SKM-1 (cell line): ENCODE results near the gene AP3B1.

Experiments
- DNase-seq: peaks from one replicate; lab custom pipeline; 2025; ENCODE audit not compliant: unreplicated experiment; lab: John Stamatoyannopoulos, UW

The AP3B1 gene

DNA sequence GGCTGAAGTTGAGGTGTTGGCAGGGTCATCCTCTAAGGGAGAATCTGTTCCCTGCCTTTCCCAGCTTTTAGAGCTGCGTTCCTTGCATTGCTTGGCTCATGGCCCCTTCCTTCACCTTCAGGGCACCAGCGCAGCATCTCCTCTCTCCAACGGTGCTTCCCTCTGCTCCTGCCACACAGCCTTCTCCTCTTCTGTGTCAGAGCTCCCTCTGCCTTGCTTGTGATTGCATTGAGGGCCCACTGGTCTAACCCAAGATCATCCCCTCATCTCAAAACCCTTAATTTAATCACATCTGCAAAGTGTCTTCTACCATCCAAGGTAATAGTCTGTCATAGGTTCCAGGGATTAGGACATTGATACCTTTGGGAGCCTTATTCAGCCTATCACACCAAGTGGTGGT, 312.7 kb downstream of the AP3B1 start:
- DNase-seq = no peak

DNA sequence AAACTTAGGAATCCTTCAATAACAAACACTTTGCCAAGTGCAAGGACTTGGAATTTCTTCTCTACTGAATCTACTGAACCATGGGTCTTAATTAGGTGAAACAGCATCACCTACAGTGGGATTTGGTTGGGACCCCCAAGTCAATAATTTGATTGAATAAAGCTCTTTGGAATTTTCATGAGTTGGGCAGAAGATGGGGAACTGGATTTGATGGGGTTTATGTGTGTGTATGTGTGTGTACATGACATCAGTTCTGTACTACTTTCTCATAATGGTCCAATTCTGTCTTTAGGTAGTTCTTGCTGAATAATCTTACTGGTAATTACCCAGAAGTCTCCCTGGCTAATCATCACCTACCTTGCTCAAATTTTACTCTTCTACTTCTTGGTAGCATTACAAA, 319.9 kb downstream of the AP3B1 start:
- no peak for DNase-seq

DNA sequence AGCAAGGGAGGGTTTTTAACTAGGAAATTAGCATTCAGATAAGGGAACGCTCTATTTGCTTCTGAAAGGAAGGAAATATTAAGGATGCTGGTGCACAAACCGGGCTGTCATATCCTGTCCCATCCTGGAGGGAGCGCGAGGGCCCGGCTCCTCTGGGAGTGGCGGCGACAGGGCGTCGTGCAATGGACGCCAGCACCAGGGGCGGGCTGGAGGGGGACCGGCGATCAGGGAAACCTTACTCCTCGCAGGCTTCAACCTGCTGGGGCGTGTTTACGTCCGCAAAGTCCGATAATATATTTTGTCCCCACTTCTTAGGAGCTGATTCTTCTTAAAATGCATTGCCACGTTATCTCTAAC, 321.3 kb downstream of the AP3B1 start:
- no peak for DNase-seq

DNA sequence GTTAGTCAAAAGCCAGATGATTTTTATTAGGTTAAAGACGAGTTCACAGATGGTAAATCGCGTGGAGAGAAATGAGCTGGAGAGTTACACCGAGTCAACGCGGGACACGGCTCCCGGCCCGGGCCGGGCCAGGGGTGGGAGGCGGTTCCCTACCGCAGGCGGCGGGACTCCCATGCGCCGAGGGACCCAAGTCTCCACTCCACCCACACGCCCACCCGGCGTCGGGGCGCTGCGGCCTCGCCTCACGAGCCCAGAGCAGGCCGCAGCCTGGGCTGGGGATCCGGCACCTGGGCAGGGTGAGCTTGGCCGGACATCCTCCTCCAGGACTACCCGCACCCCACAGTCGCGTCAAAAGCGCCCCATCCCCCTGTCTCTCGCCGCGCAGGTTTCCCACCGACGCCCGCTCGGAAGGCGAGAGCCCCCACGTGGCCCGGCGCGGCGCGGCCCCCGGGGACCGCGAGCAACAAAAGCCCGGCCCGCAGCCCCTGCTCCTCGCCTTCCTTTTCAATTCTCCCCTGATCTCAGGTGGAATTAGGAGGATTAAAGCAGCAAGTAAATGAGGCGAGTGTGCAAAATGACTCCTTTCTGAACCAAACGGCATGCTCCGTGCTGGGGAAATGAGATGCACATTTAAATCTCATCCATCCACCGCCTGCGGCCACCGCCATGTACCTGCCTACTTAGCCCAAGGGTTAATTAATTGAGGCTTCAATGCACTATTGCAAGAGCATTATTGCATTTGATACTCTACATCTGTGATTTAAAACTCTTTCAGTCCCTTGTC, 321.8 kb downstream of the AP3B1 start:
- DNase-seq = no peak

DNA sequence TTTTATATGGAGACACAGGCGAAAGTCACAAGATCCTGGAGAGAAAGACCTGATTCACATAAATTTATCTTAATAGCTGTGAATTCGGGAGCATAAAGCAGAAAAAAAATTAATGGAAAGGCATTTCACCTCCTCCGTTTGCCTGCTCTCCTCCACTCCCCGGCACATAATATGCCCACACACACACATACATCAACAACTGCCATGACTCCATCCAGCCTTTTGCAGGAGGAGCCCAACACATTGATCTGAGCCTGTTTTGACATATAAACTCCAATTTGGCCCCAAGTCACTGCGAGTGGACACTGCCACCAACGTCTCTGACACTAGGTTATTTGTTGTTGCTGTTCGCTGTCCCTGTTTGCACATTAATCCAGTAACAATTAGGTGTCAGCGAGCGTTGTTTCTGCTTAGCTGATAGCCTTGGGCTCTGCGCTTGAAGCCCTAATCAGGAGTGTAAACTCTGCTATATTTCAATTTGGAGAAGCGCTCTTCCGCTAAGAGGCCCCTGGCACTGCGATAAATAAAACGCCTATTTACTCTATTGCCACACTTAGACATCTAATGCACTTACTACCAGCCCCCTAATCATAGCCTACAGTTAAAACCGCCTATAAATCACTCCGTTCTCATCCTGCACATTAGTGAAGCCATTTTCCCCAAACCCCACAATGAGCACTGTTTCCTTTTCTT, 322.6 kb downstream of the AP3B1 start:
- DNase-seq = no peak

DNA sequence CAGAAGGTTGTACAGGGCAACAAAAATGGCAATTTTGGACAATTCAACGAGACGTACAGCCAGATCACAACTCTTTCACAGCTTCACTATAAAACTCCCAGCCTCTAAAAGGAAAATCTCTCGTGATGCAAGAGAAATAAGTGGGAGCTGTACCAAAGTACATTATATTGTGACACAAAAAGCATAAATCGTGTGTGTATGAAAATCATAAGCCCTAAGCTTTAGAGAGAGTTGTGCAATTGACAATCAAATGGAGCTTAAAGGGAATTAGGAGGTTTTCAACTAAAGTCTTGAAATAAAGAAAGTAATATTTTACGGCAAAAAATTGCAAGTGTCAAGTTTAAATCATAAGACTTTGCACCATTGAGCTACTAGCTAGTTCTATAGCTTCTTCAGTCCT, 323.6 kb downstream of the AP3B1 start:
- no peak for DNase-seq

DNA sequence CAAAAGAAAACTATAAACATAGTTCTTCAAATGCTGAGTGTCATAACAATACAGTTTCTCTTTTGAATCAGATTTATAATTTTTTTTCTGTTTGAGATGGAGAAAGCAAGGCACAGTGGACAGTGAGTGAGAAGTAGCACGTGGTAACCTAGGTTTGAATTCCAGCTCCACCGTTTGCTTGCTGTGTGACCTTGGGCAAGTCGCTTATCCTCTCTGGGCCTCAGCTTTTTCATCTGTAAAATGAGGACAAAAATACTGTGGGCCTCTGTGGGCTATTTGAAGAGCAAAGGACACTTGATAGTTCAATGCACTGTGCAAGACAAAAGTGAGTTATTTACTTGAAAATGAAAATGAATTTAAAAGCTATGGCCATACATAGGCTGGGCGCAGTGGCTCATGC, 330.7 kb downstream of the AP3B1 start:
- no peak for DNase-seq

DNA sequence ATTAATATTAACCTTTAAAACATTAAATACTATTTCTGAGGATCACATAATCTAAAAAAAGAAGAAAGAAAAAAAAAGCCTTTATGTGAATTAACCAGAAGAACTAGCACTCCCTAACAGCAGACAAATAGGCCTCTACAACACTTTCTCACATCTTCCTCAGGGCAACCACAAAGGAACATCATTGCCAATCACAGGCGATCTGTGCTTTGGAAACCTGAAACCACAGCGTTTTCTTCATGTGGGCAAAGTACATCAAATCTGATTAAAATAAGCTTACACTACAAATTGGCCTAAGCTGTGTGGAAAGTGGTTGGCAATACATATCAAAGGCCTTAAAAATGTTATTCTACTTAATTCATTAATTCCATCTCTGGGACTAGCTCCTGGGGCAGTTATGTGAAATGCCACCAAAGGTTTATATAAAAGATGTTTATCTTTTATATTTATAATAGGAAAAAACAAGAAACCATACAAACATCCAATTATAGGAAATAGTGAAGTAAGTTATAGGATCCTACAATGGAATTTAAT, 333.6 kb downstream of the AP3B1 start:
- no peak for DNase-seq

DNA sequence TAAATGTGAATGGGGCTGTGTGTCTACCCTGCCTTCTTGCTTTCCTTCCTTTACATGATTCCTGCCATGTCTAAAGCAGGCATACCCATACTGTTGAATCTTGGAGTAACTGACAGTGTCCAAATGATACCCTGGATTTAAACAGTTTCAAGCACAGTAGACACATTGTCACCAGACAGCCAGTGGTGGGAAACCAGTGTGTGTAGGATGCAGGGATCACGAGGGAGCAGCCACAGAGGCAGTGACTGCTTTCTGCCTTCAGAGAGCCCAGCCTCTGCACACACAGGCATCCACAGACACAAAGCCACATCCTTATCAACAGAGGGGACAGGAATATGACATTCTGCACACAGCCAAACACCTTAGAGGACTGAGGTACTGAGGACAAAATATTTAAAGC, 334.2 kb downstream of the AP3B1 start:
- no peak for DNase-seq

DNA sequence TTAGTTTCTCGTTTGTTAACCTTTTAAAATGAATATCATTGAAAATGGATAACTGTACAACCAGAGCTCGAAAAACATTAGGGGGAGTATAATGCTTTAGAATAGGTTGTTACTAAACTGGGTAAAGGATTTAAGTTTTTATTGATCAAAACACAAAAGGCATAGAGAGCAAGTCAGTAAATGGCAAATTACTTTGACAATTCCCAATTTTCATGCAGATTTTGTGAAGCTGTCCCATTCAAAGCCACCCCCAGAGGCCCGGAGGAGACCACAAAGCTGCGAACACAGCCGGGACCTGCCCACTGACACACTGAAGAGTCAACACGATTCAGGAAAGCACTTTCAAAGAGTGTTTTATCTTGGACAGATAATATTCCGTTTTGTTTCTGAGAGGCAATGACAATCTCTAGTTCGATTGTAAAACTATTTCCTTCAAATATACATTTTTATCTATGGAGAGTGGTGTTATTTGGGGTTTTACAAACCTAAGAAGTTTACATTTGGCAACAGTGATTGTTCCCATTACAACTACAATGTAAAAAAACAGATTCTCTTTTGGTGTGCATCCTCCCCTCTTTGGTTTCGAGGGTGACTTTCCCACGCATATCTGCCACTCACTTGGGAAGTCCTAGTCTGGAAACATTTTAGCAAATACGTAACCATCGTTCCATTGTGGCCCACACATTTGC, 335.7 kb downstream of the AP3B1 start:
- no peak for DNase-seq

DNA sequence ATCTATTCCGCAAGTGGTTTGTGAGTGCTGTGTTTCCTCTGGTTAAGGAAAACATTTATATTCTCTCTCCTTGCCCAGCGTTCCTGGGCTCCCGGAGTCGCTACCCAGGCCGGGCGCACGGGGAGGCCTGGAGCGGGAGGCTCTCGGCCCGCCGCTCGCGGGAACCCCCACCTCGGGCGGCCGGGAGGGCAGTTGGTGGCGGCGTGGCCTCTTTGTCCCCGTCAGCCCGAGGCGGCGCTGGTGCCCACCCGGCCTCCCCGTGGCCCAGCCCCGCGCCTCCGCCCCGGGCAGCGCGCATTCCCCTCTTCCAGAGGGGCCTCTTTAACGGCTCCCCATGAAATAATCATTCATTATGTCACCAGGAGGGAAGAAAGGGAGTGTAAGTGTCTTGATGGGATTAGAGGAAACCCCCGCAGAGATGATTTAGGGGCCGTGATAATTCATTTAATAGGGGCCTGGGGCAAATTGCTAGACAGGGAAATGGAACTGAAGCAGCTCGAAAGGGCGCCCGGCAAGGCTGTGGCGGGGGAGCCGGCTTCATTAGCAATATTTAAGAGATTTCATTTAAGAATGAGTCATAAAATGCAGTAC, 336.5 kb downstream of the AP3B1 start:
- DNase-seq = no peak

DNA sequence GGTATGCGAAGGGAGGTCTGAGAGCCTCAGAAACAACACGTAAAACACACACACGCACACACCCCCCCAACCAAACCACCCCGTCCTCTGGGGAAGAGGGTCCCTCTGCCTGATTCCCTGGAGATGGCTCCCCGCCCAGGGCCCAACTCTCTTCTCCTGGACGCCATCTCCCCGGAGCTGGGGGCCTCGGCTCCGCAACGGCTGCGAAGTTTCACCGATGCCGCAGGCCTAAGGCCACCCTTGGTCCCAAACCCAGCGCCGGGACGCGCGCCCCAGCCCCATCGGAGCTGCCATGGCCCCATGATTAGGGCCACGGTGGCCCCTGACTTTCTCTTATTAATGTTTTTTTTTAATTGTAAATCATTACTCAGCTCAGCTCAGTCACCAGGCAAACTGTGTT, 337.0 kb downstream of the AP3B1 start:
- DNase-seq = no peak

DNA sequence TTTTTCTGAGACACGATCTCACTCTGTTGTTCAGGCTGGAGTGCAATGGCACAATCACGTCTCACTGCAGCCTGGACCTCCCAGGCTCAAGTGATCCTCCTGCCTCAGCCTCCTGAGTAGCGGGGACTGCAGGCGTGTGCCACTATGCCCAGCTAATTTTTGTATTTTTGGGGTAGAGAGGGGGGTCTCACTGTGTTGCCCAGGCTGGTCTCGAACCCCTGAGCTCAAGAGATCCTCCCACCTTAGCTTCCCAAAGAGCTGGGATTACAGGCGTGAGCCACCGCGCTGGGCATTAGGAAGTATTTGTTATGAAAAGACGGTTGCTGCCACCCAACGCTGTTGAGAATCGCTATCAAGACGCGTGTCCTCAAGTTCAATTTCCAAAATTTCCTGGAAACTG, 337.4 kb downstream of the AP3B1 start:
- no peak for DNase-seq

DNA sequence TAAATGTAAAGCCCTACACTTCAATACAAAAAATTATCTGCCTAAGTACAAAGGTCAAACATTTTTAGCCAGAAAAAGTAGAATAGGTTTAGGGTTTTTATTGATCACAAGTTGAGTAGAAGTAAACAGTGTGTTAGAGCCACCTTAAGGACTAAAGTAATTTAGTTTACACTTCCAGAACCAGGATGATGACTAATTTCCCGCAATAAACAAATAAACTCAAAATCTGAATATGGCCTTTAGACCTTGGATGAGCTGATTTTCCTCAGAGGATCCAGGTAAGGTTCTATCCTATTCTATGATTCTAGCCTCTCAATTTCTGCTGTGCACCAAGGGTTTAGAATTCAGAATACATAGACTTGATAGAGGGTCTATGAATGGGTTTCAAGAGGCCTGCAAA, 338.9 kb downstream of the AP3B1 start:
- DNase-seq = no peak

DNA sequence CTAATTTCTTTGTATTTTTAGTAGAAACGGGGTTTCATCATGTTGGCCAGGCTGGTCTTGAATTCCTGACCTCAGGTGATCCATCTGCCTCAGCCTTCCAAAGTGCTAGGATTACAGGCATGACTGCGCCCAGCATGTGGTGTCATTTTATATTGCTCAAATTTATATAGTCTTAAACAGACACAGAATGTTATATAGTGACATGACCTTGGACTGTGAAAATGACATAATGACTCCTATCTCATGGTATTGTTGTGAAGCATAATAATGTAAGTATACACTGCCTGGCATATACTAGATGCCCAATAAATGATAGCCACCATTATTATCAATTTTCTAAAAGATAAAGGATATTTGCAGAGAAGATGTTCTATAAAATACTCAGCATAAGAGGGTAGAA, 341.1 kb downstream of the AP3B1 start:
- no peak for DNase-seq

DNA sequence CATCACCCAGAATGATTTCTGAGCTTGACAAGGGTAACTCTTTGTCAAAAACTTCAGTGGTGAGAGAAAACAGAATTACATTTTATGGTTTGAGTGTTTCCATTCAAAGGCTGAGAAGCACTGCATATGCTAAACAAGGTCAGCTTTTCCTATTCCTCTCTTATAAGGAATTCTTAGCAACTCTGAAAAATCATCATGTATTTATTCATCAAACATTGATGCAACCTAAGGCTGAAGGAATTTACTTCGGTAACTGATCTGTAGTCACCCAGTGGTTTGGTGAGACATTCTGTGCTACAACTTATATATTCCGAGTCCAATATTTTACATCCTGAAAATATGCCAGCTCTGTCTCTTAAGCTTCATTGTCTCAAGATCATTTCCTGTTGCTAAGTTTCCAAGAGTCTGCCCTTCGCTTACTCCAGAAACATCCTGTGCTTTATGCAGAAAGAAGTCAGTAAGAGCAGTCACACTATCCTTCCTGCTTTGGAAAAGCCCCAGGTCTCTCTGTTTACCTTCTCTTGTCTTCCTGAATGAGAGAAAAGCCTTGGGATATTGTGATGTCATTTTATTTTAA, 341.8 kb downstream of the AP3B1 start:
- DNase-seq = no peak
